ENCODE measurements around the gene ARHGEF38. TPM values are rescaled to one million over a fixed set of nuclear protein-coding genes. Genes with fewer than 3 reads are reported as not detected.

ARHGEF38 gene
- total and polyA plus RNA-seq, 4 donors: 0.03 to 0.92 (median 0.37) TPM

DNA sequence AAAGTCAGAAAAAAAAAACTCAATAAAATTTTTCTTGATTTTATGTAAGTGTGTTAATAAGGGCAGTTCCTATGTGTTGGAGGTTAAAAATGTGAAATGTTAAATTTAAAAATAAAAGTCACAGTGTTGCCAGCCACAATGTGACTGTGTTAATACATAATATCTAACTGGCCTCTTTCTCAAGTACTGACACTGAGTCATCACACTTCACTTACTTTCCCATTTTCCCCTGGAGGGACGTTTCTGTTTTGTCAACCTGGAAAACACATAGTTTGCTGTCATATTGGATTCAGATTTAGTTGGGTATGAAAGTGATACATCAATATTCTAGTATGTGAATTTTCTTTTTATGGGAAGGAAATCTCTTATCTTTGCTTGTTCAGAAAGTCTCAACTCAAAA is 46.4 kb downstream of the ARHGEF38 start (continued):
- TF ChIP-seq, protein P1, sequence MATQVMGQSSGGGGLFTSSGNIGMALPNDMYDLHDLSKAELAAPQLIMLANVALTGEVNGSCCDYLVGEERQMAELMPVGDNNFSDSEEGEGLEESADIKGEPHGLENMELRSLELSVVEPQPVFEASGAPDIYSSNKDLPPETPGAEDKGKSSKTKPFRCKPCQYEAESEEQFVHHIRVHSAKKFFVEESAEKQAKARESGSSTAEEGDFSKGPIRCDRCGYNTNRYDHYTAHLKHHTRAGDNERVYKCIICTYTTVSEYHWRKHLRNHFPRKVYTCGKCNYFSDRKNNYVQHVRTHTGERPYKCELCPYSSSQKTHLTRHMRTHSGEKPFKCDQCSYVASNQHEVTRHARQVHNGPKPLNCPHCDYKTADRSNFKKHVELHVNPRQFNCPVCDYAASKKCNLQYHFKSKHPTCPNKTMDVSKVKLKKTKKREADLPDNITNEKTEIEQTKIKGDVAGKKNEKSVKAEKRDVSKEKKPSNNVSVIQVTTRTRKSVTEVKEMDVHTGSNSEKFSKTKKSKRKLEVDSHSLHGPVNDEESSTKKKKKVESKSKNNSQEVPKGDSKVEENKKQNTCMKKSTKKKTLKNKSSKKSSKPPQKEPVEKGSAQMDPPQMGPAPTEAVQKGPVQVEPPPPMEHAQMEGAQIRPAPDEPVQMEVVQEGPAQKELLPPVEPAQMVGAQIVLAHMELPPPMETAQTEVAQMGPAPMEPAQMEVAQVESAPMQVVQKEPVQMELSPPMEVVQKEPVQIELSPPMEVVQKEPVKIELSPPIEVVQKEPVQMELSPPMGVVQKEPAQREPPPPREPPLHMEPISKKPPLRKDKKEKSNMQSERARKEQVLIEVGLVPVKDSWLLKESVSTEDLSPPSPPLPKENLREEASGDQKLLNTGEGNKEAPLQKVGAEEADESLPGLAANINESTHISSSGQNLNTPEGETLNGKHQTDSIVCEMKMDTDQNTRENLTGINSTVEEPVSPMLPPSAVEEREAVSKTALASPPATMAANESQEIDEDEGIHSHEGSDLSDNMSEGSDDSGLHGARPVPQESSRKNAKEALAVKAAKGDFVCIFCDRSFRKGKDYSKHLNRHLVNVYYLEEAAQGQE (IDR thresholded peaks at IDR 0.05): no peak
- TF ChIP-seq YY1 (IDR thresholded peaks at IDR 0.05) (no peak), EGR1 (IDR thresholded peaks at IDR 0.05; ENCODE audit: low read depth in 2 of 2) (no peak), SP1 (IDR thresholded peaks at IDR 0.05) (no peak)

DNA sequence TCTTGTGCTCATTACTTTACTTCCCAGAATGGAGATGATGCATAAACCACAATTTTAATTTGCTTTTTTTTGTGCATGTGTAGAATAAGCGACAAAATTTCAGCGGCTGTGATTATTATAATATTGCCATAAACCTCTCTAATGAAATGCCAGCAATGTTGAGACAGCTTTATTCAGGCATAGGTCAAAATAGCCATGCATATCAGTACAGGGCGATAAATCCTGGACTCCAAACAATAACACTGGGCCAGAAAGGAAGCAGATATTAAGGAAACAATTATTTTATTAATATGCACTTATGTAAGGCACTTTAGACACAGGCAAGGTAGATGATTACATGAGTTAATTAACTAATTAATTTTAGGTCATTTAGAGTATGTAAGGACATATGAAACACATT is 47.1 kb downstream of the ARHGEF38 start:
- Histone ChIP-seq H3K36me3 (ENCODE audit: control insufficient read depth in 4 of 4, insufficient read depth in 3 of 4, low read depth in 1 of 4, low read length in 3 of 4) (no peaks in the 10 kb centered on the region), H3K4me1 (ENCODE audit: control insufficient read depth in 4 of 4, insufficient read depth in 4 of 4, low read length in 3 of 4) (peaks cover 0 to 2% (median 1%) of the 10 kb centered on the region in 4 donors), H3K27me3 (ENCODE audit: control insufficient read depth in 4 of 4, insufficient read depth in 4 of 4, low read length in 3 of 4) (no peaks in the 10 kb centered on the region), H3K9ac (ENCODE audit: low read depth in 1 of 2, low read length in 2 of 2) (no peak overlapping the region), H3K9me3 (ENCODE audit: control insufficient read depth in 4 of 4, low read length in 3 of 4) (no peaks in the 10 kb centered on the region), H3K4me3 (ENCODE audit: low read depth in 1 of 3, low read length in 3 of 3) (no peak overlapping the region), H3K27ac (ENCODE audit: low read depth in 1 of 2, low read length in 2 of 2) (no peak overlapping the region)
- DNase-seq (ENCODE audit: low spot score): no peak
- WGBS: 88% methylated on average over 3 of the region's 3 CpGs
- TF ChIP-seq HNF4G (IDR thresholded peaks at IDR 0.05) (no peak), RAD21 (IDR thresholded peaks at IDR 0.05) (no peak), EGR1 (IDR thresholded peaks at IDR 0.05; ENCODE audit: low read depth in 2 of 2) (no peak), NR2F2 (IDR thresholded peaks at IDR 0.05) (no peak), GABPA (IDR thresholded peaks at IDR 0.05 in 1 of 2, conservative IDR thresholded peaks at IDR 0.05 in 1 of 2) (no peak), YY1 (IDR thresholded peaks at IDR 0.05) (no peak), TAF1 (conservative IDR thresholded peaks at IDR 0.05) (no peak), SP1 (IDR thresholded peaks at IDR 0.05) (no peak), RXRA (IDR thresholded peaks at IDR 0.05) (no peak)
- TF ChIP-seq, protein P2, sequence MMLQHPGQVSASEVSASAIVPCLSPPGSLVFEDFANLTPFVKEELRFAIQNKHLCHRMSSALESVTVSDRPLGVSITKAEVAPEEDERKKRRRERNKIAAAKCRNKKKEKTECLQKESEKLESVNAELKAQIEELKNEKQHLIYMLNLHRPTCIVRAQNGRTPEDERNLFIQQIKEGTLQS (IDR thresholded peaks at IDR 0.05): no peak
- TF ChIP-seq, protein P3, sequence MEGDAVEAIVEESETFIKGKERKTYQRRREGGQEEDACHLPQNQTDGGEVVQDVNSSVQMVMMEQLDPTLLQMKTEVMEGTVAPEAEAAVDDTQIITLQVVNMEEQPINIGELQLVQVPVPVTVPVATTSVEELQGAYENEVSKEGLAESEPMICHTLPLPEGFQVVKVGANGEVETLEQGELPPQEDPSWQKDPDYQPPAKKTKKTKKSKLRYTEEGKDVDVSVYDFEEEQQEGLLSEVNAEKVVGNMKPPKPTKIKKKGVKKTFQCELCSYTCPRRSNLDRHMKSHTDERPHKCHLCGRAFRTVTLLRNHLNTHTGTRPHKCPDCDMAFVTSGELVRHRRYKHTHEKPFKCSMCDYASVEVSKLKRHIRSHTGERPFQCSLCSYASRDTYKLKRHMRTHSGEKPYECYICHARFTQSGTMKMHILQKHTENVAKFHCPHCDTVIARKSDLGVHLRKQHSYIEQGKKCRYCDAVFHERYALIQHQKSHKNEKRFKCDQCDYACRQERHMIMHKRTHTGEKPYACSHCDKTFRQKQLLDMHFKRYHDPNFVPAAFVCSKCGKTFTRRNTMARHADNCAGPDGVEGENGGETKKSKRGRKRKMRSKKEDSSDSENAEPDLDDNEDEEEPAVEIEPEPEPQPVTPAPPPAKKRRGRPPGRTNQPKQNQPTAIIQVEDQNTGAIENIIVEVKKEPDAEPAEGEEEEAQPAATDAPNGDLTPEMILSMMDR (IDR thresholded peaks at IDR 0.05; ENCODE audit: low read depth, low read length, missing input control): no peak
- TF ChIP-seq, protein P4, sequence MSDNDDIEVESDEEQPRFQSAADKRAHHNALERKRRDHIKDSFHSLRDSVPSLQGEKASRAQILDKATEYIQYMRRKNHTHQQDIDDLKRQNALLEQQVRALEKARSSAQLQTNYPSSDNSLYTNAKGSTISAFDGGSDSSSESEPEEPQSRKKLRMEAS (IDR thresholded peaks at IDR 0.05): no peak
- TF ChIP-seq, protein P5, sequence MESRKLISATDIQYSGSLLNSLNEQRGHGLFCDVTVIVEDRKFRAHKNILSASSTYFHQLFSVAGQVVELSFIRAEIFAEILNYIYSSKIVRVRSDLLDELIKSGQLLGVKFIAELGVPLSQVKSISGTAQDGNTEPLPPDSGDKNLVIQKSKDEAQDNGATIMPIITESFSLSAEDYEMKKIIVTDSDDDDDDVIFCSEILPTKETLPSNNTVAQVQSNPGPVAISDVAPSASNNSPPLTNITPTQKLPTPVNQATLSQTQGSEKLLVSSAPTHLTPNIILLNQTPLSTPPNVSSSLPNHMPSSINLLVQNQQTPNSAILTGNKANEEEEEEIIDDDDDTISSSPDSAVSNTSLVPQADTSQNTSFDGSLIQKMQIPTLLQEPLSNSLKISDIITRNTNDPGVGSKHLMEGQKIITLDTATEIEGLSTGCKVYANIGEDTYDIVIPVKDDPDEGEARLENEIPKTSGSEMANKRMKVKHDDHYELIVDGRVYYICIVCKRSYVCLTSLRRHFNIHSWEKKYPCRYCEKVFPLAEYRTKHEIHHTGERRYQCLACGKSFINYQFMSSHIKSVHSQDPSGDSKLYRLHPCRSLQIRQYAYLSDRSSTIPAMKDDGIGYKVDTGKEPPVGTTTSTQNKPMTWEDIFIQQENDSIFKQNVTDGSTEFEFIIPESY (IDR thresholded peaks at IDR 0.05): no peak

Measured in liver (tissue), 9 donors.